Superior temporal gyrus (tissue), 1 donor: Measurements from ENCODE around the gene VWA5B2.
A peak's percentile ranks its signal among the peaks of the same experiment; 100 is the strongest.

Experiments
- DNase-seq: peaks from one replicate; pipeline ENCODE4 v3.0.0-alpha.2; 2016; ENCODE audit errors: extremely low spot score

Gene VWA5B2

DNA sequence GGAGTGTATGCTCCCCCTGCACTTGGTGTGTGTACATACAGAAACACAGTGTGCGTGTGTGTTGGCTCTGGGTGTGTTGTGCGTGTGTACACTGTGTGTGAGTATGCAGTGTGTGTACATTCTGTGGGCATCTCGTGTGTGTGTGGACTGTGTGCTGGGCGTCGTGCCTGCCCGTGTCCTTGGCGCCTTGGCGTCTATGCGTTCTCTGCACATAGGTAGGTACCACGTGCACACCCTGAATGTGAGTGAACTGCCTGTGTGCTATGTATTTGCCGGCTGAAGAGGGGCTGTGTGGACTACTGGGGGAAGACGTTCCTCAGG lies 46.0 kb downstream of the VWA5B2 start:
- DNase-seq: no peak

DNA sequence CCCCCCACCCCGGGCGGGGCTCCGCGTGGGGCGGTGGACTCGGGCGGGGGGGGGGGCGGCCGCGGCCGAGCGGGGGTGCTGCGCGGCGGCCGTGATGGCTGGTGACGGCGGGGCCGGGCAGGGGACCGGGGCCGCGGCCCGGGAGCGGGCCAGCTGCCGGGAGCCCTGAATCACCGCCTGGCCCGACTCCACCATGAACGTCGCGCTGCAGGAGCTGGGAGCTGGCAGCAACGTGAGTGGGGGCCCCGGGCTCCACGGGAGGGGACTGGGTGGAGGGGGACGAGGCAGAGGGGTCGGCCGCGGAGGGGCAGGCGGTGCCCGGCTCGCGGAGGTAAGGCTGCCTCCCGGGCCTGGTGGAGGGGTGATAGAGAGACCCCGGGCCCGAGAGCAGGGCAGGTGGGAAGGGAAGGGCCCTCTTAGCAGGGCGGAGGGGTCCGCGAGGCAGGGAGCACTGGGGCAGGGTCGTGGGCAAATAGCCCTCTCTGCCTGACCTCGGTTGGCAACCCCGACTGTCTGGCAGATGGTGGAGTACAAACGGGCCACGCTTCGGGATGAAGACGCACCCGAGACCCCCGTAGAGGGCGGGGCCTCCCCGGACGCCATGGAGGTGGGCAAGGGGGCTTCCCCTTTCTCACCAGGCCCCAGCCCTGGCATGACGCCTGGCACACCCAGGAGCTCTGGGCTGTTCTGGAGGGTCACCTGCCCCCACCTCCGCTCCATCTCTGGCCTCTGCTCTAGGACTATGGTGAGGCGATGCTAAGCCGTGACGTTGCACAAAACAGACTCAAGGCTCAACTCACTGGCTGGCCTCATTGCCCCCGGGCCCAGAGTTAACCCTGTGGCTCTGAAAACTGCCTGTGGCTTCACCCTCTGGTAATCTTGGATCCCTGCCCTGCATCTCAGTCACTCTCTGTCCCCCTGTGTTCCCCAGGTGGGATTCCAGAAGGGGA lies 46.9 kb downstream of the VWA5B2 start, which contains the start of gene ECE2:
TSS of gene ECE2 (plus strand) at position 62 of the 950 bp plus-strand sequence. CDS start at position 194, 132 bp downstream.
- no peak for DNase-seq

DNA sequence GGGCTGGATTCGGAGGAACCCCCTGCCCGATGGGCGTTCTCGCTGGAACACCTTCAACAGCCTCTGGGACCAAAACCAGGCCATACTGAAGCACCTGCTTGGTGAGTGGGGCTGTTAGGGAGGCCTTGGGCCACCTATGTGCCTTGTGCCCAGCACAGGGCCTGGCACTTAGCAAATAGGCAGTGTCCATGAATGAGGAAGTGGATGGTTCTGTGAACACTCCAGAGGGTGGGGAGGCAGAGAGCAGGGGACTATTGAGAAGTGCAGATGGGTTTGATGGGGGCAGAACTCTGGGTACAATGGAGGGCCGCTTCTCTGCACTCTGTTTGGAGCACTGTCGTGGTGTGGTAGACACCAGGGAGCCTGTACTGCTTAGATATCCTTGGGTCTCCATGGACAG lies 48.0 kb downstream of the VWA5B2 start:
- no peak for DNase-seq

DNA sequence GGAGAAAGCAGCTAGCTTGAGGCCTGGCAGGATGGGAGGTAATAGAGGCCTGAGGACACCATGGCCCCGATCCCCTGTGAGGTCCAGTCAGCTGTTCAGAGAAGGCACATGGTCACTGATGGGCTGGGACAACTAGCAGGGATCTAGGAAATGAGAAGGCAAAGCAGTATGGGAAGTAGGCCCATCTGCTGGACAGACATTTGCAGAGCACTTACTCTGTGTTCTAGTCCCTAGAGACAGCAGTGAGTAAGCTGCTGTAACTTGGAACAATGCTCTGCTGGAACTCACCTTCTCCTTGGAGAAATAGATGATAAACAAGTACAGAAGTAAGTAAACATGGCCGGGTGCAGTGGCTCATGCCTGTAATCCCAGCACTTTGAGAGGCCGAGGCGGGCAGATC lies 53.6 kb downstream of the VWA5B2 start:
- DNase-seq: no peak

DNA sequence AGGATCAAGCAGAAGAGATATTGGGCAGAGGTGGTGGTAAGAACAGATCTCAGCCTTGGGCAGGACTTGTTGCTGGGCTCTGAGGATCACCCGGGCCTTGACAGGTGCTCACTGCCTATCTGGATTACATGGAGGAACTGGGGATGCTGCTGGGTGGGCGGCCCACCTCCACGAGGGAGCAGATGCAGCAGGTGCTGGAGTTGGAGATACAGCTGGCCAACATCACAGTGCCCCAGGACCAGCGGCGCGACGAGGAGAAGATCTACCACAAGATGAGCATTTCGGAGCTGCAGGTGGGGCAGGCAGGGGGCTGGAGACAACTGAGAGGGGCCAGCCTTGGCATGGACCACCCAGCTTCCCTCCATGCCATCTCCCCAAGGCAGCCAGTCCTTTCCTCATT lies 54.3 kb downstream of the VWA5B2 start:
- DNase-seq: no peak

DNA sequence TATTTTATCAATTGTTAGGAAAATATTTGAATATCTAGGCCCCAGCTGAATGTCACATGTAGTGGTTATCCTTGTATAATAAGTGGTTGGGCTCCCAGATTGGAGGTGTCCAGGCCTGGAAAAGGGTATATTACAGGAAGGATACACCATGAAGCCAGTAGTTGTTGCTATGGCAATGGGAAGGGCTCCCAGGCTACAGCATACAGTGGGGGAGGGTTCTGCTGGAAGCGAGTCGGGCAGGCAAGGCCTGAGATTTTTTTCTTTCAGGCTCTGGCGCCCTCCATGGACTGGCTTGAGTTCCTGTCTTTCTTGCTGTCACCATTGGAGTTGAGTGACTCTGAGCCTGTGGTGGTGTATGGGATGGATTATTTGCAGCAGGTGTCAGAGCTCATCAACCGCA lies 55.3 kb downstream of the VWA5B2 start:
- DNase-seq: peak; percentile 81

DNA sequence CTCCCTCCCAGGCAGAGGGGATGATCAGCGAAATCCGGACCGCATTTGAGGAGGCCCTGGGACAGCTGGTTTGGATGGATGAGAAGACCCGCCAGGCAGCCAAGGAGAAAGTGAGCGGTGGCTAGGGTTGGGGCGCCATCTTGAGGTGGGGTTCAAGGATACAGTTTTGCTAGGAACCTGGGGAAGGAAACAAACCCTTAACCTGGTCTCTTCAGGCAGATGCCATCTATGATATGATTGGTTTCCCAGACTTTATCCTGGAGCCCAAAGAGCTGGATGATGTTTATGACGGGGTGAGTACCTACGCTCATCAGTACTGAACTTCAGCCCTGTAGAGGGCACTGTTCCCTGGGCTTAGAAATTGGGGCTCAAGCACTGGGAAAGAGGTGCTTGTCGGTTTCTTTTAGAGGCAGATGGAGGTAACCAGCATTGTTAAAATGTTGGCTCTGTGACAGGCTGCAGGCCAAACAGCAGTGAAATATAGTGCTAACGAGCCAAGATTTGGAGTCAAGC lies 60.1 kb downstream of the VWA5B2 start:
- peak; percentile 34 for DNase-seq

DNA sequence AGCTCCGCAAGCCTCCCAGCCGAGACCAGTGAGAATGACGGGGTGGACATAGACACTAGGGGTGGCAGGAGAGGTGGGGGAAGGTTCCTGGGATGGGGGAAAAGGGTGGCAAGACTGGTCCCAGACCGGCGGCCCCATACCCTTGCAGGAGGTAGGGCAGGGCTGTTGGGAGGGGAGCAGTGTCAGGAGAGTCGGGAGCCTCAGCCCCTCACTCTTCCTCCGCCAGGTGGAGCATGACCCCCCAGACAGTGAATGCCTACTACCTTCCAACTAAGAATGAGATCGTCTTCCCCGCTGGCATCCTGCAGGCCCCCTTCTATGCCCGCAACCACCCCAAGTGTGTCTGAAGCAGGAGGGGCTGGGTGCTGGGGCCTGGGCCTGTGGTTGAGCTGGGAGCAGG lies 60.9 kb downstream of the VWA5B2 start:
- no peak for DNase-seq

DNA sequence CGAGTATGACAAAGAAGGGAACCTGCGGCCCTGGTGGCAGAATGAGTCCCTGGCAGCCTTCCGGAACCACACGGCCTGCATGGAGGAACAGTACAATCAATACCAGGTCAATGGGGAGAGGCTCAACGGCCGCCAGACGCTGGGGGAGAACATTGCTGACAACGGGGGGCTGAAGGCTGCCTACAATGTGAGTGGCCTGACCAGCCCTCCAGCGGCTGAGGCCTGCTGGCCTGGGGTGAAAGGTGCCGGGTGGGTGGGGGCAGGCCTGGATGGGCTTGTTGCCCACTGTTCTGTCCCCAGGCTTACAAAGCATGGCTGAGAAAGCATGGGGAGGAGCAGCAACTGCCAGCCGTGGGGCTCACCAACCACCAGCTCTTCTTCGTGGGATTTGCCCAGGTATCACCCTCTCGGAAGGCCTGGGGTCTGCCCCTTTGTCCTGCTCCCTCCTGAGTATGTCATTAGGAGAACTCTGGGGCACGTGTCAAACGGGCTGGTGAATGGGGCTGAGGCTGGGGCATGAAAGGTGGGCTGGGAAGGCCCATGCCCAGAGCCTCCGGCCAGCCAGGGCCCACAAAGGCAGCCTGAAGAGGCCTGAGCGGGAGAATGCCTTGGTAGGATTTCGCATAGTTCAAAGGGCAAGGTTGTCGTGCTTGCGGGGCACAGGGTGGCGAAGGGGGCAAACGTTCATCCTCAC lies 61.8 kb downstream of the VWA5B2 start:
- DNase-seq: no peak
